Measurements from ENCODE around the gene NPAS3. TPM values are rescaled to one million over a fixed set of nuclear protein-coding genes. Genes with fewer than 3 reads are reported as not detected.

Gene NPAS3
- total and polyA plus RNA-seq, 4 donors = 0.07 to 0.09 (median 0.08) TPM; not detected in 1

DNA sequence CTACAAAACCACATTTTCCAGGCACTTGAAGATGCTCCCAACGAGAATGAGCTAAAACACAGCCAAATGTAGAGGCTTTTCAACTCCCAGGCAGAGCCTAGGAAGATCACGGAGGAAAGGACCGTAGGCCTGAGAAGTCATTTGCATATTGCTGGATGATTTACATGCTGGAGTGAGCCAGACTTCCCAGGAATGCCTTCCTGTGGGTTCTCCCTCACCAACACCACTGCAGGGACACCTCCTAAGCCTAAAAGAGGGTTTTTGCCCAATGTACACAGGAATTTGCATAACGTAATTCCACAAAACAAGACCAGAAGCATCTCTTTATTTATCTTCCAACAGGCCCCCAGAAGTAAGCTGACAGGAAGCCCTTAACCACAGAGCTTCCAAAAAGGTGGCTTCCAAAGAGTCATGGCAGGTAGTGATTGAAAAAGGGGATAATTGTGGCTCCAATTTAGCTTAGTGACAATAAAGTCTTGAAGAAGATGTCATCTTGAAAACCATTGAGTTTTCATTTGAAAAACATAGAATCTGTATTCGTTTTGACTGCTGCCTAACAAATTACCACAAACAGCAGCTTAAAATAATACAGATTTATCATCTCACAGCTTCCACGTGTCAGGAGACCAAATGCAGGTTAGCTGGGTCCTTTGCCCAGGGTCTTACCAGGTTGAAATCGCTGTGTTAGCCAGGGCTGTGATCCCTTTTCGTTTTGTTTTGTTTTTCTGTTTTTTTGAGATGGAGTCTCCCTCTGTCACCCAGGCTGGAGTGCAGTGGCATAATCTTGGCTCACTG is 896.0 kb downstream of the NPAS3 start:
- Histone ChIP-seq H3K4me1 (ENCODE audit: control insufficient read depth in 4 of 4, insufficient read depth in 4 of 4, low read length in 3 of 4) (peaks cover 0 to 2% (median 0%) of the 10 kb centered on the region in 4 donors), H3K27ac (ENCODE audit: low read depth in 1 of 2, low read length in 2 of 2) (no peak overlapping the region), H3K27me3 (ENCODE audit: control insufficient read depth in 4 of 4, insufficient read depth in 4 of 4, low read length in 3 of 4) (no peaks in the 10 kb centered on the region), H3K9ac (ENCODE audit: low read depth in 1 of 2, low read length in 2 of 2) (no peak overlapping the region), H3K9me3 (ENCODE audit: control insufficient read depth in 4 of 4, low read length in 3 of 4) (no peaks in the 10 kb centered on the region), H3K36me3 (ENCODE audit: control insufficient read depth in 4 of 4, insufficient read depth in 3 of 4, low read depth in 1 of 4, low read length in 3 of 4) (no peaks in the 10 kb centered on the region), H3K4me3 (ENCODE audit: low read depth in 1 of 3, low read length in 3 of 3) (no peak overlapping the region)
- no peak for DNase-seq (ENCODE audit: low spot score)
- TF ChIP-seq FOXA1 (IDR thresholded peaks at IDR 0.05) = no peak
- 82% methylated on average over 8 of the region's 8 CpGs for WGBS

DNA sequence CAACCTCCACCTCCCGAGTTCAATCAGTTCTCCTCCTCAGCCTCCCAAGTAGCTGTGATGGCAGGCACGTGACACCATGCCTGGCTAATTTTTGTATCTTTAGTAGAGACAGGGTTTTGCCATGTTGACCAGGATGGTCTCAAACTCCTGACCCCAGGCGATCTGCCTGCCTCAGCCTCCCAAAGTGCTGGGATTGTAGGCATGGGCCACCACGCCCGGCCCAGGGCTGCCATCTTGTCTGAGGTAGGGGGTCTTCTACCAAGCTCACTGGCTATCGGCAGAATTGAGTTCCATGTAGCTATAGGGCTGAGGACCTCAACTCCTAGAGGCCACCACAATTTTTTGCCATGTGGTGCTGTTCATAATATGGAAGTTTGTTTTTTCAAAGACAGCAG is 896.6 kb downstream of the NPAS3 start:
- TF ChIP-seq RXRA (IDR thresholded peaks at IDR 0.05) (no peak), TAF1 (conservative IDR thresholded peaks at IDR 0.05) (no peak), HNF4G (IDR thresholded peaks at IDR 0.05) (no peak), NR2F2 (IDR thresholded peaks at IDR 0.05) (no peak), FOXA1 (IDR thresholded peaks at IDR 0.05) (no peak), SP1 (IDR thresholded peaks at IDR 0.05) (no peak), FOXA2 (IDR thresholded peaks at IDR 0.05) (no peak), JUND (IDR thresholded peaks at IDR 0.05) (no peak), YY1 (IDR thresholded peaks at IDR 0.05) (no peak), EGR1 (IDR thresholded peaks at IDR 0.05; ENCODE audit: low read depth in 2 of 2) (no peak), HNF4A (conservative IDR thresholded peaks at IDR 0.05) (no peak), GABPA (IDR thresholded peaks at IDR 0.05 in 1 of 2, conservative IDR thresholded peaks at IDR 0.05 in 1 of 2) (no peak)
- TF ChIP-seq, protein P1, sequence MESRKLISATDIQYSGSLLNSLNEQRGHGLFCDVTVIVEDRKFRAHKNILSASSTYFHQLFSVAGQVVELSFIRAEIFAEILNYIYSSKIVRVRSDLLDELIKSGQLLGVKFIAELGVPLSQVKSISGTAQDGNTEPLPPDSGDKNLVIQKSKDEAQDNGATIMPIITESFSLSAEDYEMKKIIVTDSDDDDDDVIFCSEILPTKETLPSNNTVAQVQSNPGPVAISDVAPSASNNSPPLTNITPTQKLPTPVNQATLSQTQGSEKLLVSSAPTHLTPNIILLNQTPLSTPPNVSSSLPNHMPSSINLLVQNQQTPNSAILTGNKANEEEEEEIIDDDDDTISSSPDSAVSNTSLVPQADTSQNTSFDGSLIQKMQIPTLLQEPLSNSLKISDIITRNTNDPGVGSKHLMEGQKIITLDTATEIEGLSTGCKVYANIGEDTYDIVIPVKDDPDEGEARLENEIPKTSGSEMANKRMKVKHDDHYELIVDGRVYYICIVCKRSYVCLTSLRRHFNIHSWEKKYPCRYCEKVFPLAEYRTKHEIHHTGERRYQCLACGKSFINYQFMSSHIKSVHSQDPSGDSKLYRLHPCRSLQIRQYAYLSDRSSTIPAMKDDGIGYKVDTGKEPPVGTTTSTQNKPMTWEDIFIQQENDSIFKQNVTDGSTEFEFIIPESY (IDR thresholded peaks at IDR 0.05) = no peak
- TF ChIP-seq, protein P2, sequence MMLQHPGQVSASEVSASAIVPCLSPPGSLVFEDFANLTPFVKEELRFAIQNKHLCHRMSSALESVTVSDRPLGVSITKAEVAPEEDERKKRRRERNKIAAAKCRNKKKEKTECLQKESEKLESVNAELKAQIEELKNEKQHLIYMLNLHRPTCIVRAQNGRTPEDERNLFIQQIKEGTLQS (IDR thresholded peaks at IDR 0.05) = no peak
- TF ChIP-seq, protein P3, sequence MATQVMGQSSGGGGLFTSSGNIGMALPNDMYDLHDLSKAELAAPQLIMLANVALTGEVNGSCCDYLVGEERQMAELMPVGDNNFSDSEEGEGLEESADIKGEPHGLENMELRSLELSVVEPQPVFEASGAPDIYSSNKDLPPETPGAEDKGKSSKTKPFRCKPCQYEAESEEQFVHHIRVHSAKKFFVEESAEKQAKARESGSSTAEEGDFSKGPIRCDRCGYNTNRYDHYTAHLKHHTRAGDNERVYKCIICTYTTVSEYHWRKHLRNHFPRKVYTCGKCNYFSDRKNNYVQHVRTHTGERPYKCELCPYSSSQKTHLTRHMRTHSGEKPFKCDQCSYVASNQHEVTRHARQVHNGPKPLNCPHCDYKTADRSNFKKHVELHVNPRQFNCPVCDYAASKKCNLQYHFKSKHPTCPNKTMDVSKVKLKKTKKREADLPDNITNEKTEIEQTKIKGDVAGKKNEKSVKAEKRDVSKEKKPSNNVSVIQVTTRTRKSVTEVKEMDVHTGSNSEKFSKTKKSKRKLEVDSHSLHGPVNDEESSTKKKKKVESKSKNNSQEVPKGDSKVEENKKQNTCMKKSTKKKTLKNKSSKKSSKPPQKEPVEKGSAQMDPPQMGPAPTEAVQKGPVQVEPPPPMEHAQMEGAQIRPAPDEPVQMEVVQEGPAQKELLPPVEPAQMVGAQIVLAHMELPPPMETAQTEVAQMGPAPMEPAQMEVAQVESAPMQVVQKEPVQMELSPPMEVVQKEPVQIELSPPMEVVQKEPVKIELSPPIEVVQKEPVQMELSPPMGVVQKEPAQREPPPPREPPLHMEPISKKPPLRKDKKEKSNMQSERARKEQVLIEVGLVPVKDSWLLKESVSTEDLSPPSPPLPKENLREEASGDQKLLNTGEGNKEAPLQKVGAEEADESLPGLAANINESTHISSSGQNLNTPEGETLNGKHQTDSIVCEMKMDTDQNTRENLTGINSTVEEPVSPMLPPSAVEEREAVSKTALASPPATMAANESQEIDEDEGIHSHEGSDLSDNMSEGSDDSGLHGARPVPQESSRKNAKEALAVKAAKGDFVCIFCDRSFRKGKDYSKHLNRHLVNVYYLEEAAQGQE (IDR thresholded peaks at IDR 0.05) = no peak
- TF ChIP-seq, protein P4, sequence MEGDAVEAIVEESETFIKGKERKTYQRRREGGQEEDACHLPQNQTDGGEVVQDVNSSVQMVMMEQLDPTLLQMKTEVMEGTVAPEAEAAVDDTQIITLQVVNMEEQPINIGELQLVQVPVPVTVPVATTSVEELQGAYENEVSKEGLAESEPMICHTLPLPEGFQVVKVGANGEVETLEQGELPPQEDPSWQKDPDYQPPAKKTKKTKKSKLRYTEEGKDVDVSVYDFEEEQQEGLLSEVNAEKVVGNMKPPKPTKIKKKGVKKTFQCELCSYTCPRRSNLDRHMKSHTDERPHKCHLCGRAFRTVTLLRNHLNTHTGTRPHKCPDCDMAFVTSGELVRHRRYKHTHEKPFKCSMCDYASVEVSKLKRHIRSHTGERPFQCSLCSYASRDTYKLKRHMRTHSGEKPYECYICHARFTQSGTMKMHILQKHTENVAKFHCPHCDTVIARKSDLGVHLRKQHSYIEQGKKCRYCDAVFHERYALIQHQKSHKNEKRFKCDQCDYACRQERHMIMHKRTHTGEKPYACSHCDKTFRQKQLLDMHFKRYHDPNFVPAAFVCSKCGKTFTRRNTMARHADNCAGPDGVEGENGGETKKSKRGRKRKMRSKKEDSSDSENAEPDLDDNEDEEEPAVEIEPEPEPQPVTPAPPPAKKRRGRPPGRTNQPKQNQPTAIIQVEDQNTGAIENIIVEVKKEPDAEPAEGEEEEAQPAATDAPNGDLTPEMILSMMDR (IDR thresholded peaks at IDR 0.05; ENCODE audit: low read depth, low read length, missing input control) = no peak
- TF ChIP-seq, protein P5, sequence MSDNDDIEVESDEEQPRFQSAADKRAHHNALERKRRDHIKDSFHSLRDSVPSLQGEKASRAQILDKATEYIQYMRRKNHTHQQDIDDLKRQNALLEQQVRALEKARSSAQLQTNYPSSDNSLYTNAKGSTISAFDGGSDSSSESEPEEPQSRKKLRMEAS (IDR thresholded peaks at IDR 0.05) = no peak
- no peak overlapping the region for H3K27ac ChIP-seq (ENCODE audit: low read depth in 1 of 2, low read length in 2 of 2)
- H3K9ac ChIP-seq (ENCODE audit: low read depth in 1 of 2, low read length in 2 of 2) = no peak overlapping the region
- no peak overlapping the region for H3K4me3 ChIP-seq (ENCODE audit: low read depth in 1 of 3, low read length in 3 of 3)
- WGBS = 92% methylated on average over 6 of the region's 6 CpGs
- H3K36me3 ChIP-seq (ENCODE audit: control insufficient read depth in 4 of 4, insufficient read depth in 3 of 4, low read depth in 1 of 4, low read length in 3 of 4) = no peaks in the 10 kb centered on the region
- no peaks in the 10 kb centered on the region for H3K9me3 ChIP-seq (ENCODE audit: control insufficient read depth in 4 of 4, low read length in 3 of 4)
- H3K4me1 ChIP-seq (ENCODE audit: control insufficient read depth in 4 of 4, insufficient read depth in 4 of 4, low read length in 3 of 4) = peaks cover 0 to 2% (median 0%) of the 10 kb centered on the region in 4 donors
- no peak for DNase-seq (ENCODE audit: low spot score)
- H3K27me3 ChIP-seq (ENCODE audit: control insufficient read depth in 4 of 4, insufficient read depth in 4 of 4, low read length in 3 of 4) = no peaks in the 10 kb centered on the region

All from liver (tissue), 9 donors.